Left hindlimb (tissue), 1 donor: Measurements from ENCODE around the gene HSPG2.
"Not testable (repeated sequence)": the region's sequence is repeated elsewhere in the genome, so short reads cannot be mapped to it uniquely, and the experiment has no call there.

Source experiments
- DNase-seq: peaks from one replicate; pipeline ENCODE4 v3.0.0-alpha.2; 2018

The HSPG2 gene

GRCh38 chr1:21931171-21932093 lies 5.7 kb downstream of the HSPG2 start:
- DNase-seq: peak; percentile 75

GRCh38 chr1:21930629-21931170 lies 6.4 kb downstream of the HSPG2 start:
- DNase-seq: no peak

DNA sequence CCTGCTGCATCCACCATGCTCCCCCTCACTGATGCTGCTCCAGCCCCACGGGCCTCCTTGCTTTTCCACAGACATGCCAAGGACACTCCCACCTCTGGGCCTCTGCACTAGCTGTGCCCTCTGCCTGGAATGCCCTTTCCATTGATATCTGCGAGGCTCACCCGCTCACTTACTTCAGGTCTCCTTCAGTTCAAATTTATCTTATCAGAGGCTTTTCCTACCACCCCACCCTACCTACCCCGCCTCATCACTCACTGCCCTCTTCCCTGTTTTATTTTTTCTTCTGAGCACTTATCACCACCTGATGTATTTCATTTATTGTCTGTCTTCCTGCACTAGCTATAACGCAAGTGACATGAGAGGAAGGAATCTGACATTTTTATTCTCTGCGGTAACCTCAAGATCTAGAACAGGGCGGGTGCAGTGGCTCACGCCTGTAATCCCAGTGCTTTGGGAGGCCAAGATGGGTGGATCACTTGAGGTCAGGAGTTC lies 7.0 kb downstream of the HSPG2 start:
- DNase-seq: no peak

- DNase-seq: peak; percentile 67
Observed at GRCh38 chr1:21927533-21928237, 9.4 kb downstream of the HSPG2 start.

- DNase-seq: no peak
Observed at GRCh38 chr1:21926814-21927532, 10.1 kb downstream of the HSPG2 start.

DNA sequence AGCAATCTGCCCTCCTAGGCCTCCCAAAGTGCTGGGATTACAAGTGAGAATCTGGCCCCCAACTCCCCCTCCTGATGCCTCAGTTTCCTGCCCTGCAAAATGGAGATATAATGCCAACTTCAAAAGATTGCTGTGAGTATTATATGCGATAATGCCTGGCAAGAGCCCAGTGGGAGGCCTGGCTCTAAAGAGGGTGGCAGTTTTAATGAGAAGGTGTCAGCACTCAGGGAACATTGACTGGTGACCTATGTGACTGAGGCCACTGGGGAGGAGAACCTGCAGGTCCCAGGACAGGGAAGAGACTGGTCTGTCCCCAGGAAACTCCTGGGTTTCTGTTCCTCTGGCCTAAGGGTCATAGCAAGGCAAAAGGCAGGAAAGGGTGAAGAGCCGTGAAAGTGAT lies 11.0 kb downstream of the HSPG2 start:
- DNase-seq: no peak

DNA sequence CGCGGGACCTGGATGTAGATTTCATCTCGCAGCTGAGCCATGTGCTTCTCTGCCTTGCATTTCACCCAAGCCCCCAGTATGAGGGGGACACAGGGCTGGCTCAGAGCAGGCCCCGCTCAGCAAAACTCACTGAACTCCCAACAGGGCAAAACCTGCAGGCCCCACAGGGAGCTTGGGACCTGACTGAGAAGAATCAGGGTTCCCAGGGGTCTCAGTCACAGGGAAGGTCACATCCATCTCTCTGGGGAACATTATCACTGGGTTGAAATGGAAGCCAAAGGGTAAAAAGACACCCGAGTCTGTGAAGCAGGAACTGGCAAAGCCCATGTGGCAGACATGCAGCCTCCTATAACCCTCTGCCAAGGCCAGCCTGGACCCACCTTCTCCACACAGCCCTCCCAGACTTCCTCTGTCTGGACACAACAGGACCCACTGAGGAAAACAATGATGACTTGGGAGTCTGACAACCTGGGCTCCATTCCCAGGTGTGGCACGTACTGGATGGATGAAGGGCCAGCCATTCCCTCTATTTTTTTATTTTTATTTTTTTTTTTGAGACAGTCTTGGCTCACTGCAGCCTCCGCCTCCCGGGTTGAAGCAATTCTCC lies 11.7 kb downstream of the HSPG2 start:
- no peak for DNase-seq

DNA sequence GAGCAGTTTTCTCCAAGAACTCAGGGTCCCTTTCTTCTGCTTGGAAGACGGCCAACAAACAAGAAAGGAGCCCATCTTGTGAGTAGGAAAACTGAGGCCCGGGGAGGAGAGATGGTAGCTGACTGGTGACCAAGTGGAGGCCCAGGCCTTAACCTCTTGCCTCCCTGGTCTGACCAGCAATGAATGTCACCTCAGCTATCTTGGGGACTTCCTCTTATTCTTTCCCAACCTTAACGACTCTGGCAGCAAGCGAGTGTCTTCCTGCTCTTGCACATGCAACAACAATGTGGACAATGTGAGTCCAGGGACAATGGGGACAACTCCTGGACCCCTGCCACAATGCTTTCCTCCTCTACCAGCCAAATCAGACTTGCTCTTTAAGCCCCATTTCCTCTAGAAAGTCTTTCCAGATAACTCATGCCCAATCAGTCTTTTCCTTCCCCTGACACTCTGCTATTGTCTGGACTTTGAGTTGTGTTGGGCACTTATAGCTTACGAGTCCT lies 12.6 kb downstream of the HSPG2 start:
- DNase-seq: no peak

DNA sequence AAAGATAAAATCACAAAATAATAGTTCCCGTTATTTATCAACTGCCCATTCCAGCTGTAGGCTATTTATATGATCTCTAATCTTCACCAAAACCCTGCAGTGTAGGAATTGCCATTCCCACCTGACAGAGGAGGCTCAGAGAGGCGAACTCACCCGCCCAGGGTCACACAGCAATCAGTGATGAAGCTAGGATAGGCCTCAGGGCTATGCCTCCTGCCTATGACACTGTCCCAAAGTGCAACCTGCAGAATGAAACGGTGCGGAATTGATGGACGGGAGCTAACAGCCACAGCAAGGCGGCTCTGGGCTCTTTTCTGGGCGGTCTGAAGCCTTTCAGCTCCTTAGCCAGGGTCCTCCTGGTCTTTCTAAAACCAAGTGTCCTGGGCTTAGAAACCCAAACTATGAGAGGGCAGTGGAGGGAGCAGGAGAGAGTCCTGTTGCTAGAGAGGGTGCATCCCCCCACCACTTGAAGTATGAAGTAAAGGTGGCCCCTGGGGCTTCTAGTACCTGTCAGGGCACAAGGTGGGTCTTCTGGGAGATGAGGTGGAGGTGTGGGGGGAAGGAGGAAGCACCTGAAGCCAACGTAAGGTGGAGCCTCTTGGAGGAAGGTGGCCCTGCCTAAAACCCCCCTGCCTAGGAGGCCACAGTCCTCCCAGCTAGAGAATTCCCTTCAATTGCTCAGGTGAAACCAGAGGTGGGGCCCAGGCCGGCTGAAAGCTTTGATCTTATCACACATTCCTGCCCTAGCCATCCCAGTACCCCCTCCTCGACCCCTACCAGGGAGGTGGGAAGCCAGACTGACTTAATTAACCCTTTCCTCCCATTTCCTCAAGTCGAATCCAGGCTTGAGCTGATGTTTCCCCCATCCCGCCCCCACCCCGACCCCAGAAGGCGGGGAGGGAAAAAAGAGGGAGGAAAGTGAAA lies 14.8 kb downstream of the HSPG2 start:
- DNase-seq: no peak

GRCh38 chr1:21921100-21921875 lies 15.8 kb downstream of the HSPG2 start:
- no peak for DNase-seq

DNA sequence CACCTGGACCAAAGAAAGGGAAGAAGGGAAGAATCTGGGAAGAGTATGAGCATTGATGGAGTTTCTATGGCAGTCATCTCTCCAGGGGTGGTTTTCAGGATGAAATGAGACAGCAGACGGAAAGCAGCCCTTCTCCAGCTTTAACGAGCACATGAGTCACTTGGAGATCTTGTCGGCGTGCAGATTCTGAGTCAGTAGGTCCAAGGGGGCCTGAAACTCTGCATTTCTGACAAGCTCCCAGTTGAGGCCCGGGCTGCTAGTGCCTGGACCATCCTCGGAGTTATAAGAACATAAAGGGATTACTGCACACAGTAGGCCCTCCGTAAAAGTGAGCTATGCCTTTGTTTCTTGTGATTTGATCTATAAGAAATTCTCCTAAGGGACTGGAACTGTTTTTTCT lies 17.6 kb downstream of the HSPG2 start:
- no peak for DNase-seq

DNA sequence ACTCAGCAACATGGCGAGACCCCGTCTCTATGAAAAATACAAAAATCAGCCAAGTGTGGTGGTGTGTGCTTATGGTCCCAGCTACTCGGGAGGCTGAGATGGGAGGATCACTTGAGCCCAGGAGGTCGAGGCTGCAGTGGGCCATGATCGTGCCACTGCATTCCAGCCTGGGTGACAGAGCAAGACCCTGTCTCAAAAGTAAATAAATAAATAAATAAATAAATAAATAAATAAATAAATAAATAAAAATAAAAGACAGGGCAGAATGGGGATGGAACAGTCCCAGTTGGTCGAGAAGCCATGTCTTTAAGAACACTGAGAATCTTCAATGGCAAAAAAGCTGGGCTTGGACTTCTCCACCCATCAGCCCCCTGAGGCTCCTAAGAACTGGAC lies 19.9 kb downstream of the HSPG2 start:
- not testable (repeated sequence) for DNase-seq

DNA sequence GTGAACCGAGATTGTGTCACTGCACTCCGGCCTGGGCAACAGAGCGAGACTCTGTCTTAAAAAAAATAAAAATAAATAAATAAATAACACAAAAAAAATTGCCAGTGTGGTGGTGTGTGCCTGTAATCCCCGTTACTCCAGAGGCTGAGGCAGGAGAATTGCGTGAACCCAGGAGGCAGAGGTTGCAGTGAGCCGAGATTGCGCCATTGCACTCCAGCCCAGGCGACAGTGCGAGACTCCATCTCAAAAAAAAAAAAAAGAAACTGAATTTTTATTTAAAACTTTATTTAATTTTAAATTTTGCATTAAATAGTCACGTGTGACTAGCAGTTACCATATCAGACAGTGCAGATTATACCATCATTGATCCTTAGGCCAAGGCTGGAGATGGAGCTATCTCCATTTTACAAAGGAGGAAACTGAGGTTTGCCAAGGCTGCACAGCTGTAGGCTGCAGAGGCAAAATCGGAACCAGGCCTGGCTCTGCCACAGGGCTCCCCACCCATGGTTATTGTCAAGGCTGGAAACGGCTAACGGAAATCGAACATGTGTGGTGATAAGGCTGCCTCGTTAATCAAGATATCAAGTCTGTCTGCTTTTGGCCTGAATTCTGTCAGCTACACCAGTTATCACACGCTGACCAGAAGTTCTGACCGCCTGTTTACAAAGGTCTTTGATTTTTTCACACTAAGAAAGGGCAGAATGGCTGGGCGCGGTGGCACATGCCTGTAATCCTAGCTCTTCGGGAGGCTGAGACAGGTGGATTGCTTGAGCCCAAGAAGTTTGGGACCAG lies 20.5 kb downstream of the HSPG2 start:
- no peak for DNase-seq

DNA sequence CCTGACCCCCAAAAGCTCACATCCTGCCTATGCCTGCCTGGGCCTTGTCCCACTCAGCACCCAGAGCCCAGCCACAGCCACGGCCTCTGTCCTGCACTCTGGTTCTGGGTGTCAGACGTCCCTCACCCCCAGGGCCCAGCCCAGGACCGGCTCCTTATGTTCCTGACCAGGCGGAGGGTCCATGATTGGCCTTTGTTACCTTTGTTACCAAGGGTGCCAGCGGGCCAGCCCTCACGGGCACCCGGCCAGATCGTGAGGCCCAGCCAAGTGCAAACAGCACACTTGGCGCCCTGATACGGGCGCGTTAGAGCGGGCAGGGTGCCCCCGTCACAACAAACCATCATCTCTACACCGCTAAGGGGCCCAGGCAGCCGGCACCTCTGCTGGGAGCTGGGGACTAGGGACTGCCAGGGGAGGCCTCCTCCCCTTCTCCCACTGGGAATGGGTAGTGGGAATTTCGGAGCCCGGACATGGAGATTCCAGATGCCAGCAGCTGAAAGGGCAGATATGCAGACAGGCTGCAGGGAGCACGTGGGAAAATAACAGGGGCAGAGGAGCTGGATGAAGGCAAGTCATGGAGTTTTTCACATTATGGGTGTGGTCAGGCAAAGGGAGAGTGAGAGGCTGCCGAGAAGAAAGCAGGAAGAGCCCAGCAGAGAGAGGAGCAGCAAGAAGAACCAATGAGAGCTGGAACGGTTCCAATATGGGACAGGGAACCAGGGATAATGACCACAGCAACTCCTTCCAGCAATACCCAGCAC lies 22.1 kb downstream of the HSPG2 start:
- DNase-seq: peak; percentile 50

DNA sequence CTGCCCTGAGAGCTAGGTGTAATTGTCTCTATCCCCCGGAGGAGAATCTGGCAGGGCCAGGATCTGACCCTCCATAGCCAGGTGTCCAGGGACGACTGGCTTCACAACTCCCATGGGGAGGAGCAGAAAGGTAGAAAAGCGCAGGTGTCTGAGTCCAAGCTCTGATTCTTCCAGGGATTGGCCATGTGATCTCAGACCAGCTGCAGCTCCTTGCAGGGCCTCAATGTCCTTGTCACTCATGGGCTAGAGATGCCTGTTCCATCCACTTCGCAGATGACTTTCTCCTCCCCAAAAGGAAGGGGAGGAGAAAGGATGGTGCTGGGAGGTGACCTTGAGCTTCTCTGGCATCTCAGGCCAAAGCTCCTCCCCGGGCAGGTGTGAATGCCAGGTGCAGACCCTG lies 22.7 kb downstream of the HSPG2 start:
- DNase-seq: no peak

DNA sequence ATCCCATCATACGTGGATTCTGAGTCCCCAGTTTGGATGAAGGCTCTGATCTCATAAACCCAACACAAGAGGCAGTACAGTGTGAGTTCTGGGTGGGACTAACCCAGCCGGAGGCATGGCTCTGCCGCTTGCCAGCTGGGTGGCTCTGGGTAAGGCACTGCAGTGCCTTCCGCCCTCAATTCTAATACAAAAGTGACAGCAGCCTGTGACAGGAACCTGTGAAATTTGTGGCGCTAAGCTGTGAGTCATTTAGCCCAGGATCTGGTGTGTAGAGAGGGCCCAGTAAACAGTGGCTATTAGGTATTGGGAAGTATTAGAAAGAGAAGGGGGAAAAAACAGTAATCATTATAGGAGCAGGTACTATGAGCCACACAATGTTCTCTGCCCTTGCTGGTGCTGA lies 23.3 kb downstream of the HSPG2 start:
- no peak for DNase-seq

GRCh38 chr1:21913258-21913657 lies 23.9 kb downstream of the HSPG2 start:
- no peak for DNase-seq

DNA sequence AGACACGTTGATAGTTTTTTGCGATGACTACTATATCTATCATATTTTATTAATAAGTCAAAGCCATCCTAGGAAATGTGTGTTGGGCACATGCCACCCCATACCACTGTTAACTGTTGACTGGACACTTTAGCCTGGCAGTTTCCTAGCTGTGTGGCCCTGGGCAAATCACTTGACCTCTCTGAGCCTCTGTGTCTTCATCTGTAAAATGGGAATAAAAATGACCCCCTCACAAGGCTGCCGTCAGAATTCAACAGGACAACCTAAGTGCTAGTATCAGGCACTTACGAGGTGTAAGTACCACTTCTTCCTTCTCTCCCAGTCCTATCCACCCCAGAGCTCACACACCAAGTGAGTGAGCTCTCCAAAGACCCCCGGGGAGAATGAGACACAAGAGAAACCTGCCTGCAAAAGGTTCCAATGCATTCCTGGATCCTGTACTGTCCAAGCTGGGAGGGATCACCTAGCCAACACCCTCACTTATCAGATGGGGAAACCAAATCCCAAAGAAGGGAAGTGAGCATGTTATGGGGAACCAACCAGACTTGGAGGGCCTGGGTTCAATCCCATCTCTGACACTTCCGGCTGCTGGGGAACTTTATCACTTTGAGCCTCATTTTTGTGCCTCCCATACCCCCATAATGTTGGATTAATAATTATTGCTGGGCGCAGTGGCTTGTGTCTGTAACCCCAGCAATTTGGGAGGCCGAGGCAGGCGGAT lies 24.9 kb downstream of the HSPG2 start:
- no peak for DNase-seq
